Renal pelvis (tissue), 4 donors: ENCODE data around the gene TBCEL. TPM values are rescaled to one million over a fixed set of nuclear protein-coding genes. Genes with fewer than 3 reads are reported as not detected.
"Not testable (repeated sequence)": the region's sequence is repeated elsewhere in the genome, so short reads cannot be mapped to it uniquely, and the experiment has no call there.

Source experiments
- DNase-seq: peaks from one replicate; pipeline ENCODE4 v3.0.0-alpha.2; 2013
- polyA plus RNA-seq, 3 donors: library from polyadenylated mRNA; unstranded; fragments of 120-200 nt; gene quantifications; one replicate each; pipeline ENCODE4 v1.2.1, GENCODE V29; 2013; ENCODE audit not compliant: insufficient read length in 3 of 3

TBCEL gene
- polyA plus RNA-seq, 3 donors = 21.8 to 24.8 (median 23.5) TPM

- no peak for DNase-seq
Measured at GRCh38 chr11:121012091-121012490, 11.8 kb upstream of the TBCEL start.

GRCh38 chr11:121018746-121019145 lies 5.2 kb upstream of the TBCEL start:
- no peak for DNase-seq

- not testable (repeated sequence) for DNase-seq
Measured at GRCh38 chr11:121021718-121022117, 2.2 kb upstream of the TBCEL start.

GRCh38 chr11:121024989-121025388 lies 1.1 kb downstream of the TBCEL start:
- DNase-seq = no peak

- DNase-seq = no peak
Measured at GRCh38 chr11:121029153-121029552, 5.3 kb downstream of the TBCEL start.

GRCh38 chr11:121029813-121030445 lies 6.0 kb downstream of the TBCEL start:
- DNase-seq = no peak

GRCh38 chr11:121031167-121031566 lies 7.3 kb downstream of the TBCEL start:
- DNase-seq = no peak

GRCh38 chr11:121031648-121032047 lies 7.7 kb downstream of the TBCEL start:
- not testable (repeated sequence) for DNase-seq

- no peak for DNase-seq
Measured at GRCh38 chr11:121032546-121032945, 8.6 kb downstream of the TBCEL start.

GRCh38 chr11:121033635-121034034 lies 9.7 kb downstream of the TBCEL start:
- no peak for DNase-seq

GRCh38 chr11:121035169-121035755 lies 11.4 kb downstream of the TBCEL start:
- DNase-seq = no peak

- DNase-seq = no peak
Measured at GRCh38 chr11:121035780-121036179, 11.9 kb downstream of the TBCEL start.

GRCh38 chr11:121037016-121037415 lies 13.1 kb downstream of the TBCEL start:
- no peak for DNase-seq

GRCh38 chr11:121038648-121039409 lies 14.9 kb downstream of the TBCEL start:
- DNase-seq = no peak

GRCh38 chr11:121039971-121040613 lies 16.2 kb downstream of the TBCEL start:
- no peak for DNase-seq

GRCh38 chr11:121040614-121041002 lies 16.7 kb downstream of the TBCEL start:
- no peak for DNase-seq

GRCh38 chr11:121041072-121041471 lies 17.2 kb downstream of the TBCEL start:
- DNase-seq = no peak

GRCh38 chr11:121042296-121042695 lies 18.4 kb downstream of the TBCEL start:
- DNase-seq = no peak

GRCh38 chr11:121047926-121048325 lies 24.0 kb downstream of the TBCEL start:
- no peak for DNase-seq

GRCh38 chr11:121048464-121049233 lies 24.7 kb downstream of the TBCEL start:
- DNase-seq = no peak

- no peak for DNase-seq
Measured at GRCh38 chr11:121053244-121053643, 29.3 kb downstream of the TBCEL start.

- DNase-seq = no peak
Measured at GRCh38 chr11:121054266-121054665, 30.4 kb downstream of the TBCEL start.
